ENCODE data around the gene LRRC8C.

The LRRC8C gene

GRCh38 chr1:89727517-89728312 is 94.8 kb downstream of the LRRC8C start:
- no peak for DNase-seq (ENCODE audit: extremely low read depth in 1 of 2, low read depth in 1 of 2)

GRCh38 chr1:89728381-89728780 is 95.5 kb downstream of the LRRC8C start:
- no peak for DNase-seq (ENCODE audit: extremely low read depth in 1 of 2, low read depth in 1 of 2)

- DNase-seq (ENCODE audit: extremely low read depth in 1 of 2, low read depth in 1 of 2) = no peak
Observed at GRCh38 chr1:89732206-89732605, 99.3 kb downstream of the LRRC8C start.

GRCh38 chr1:89732643-89733222 is 99.8 kb downstream of the LRRC8C start:
- DNase-seq (ENCODE audit: extremely low read depth in 1 of 2, low read depth in 1 of 2) = no peak

- DNase-seq (ENCODE audit: extremely low read depth in 1 of 2, low read depth in 1 of 2) = no peak
Observed at GRCh38 chr1:89733748-89734147, 100.8 kb downstream of the LRRC8C start.

- no peak for DNase-seq (ENCODE audit: extremely low read depth in 1 of 2, low read depth in 1 of 2)
Observed at GRCh38 chr1:89734442-89734841, 101.5 kb downstream of the LRRC8C start.

- no peak for DNase-seq (ENCODE audit: extremely low read depth in 1 of 2, low read depth in 1 of 2)
Observed at GRCh38 chr1:89735479-89735878, 102.6 kb downstream of the LRRC8C start.

- DNase-seq (ENCODE audit: extremely low read depth in 1 of 2, low read depth in 1 of 2) = no peak
Observed at GRCh38 chr1:89736937-89737733, 104.2 kb downstream of the LRRC8C start.

- no peak for DNase-seq (ENCODE audit: extremely low read depth in 1 of 2, low read depth in 1 of 2)
Observed at GRCh38 chr1:89737985-89738510, 105.1 kb downstream of the LRRC8C start.

GRCh38 chr1:89739013-89739843 is 106.3 kb downstream of the LRRC8C start:
- DNase-seq (ENCODE audit: extremely low read depth in 1 of 2, low read depth in 1 of 2) = peak in 1 of 2 donors; percentile 48

GRCh38 chr1:89739844-89740216 is 106.9 kb downstream of the LRRC8C start:
- DNase-seq (ENCODE audit: extremely low read depth in 1 of 2, low read depth in 1 of 2) = no peak

- no peak for DNase-seq (ENCODE audit: extremely low read depth in 1 of 2, low read depth in 1 of 2)
Observed at GRCh38 chr1:89743788-89744187, 110.9 kb downstream of the LRRC8C start.

GRCh38 chr1:89746424-89747149 is 113.7 kb downstream of the LRRC8C start:
- DNase-seq (ENCODE audit: extremely low read depth in 1 of 2, low read depth in 1 of 2) = no peak

GRCh38 chr1:89753761-89754160 is 120.8 kb downstream of the LRRC8C start:
- no peak for DNase-seq (ENCODE audit: extremely low read depth in 1 of 2, low read depth in 1 of 2)

- no peak for DNase-seq (ENCODE audit: extremely low read depth in 1 of 2, low read depth in 1 of 2)
Observed at GRCh38 chr1:89754518-89754917, 121.6 kb downstream of the LRRC8C start.

- no peak for DNase-seq (ENCODE audit: extremely low read depth in 1 of 2, low read depth in 1 of 2)
Observed at GRCh38 chr1:89755591-89755990, 122.7 kb downstream of the LRRC8C start.

GRCh38 chr1:89757532-89757931 is 124.6 kb downstream of the LRRC8C start:
- DNase-seq (ENCODE audit: extremely low read depth in 1 of 2, low read depth in 1 of 2) = peak; percentile 35 to 51

GRCh38 chr1:89758156-89758555 is 125.2 kb downstream of the LRRC8C start:
- no peak for DNase-seq (ENCODE audit: extremely low read depth in 1 of 2, low read depth in 1 of 2)

GRCh38 chr1:89759036-89759435 is 126.1 kb downstream of the LRRC8C start:
- no peak for DNase-seq (ENCODE audit: extremely low read depth in 1 of 2, low read depth in 1 of 2)

GRCh38 chr1:89760496-89760895 is 127.6 kb downstream of the LRRC8C start:
- no peak for DNase-seq (ENCODE audit: extremely low read depth in 1 of 2, low read depth in 1 of 2)
